GM21825 (cell line): ENCODE results near the gene CACNA1S.

Experiments used
- ATAC-seq: cut with Tn5 transposase; IDR thresholded peaks from one replicate; pipeline ENCODE4 v1.9.1; 2021; ENCODE audit warnings: mild to moderate bottlenecking, moderate library complexity; ENCODE audit not compliant: unreplicated experiment

CACNA1S gene

GRCh38 chr1:201119206-201120197 lies 7.3 kb upstream of the CACNA1S start:
- ATAC-seq: no peak

GRCh38 chr1:201116091-201116490 lies 3.9 kb upstream of the CACNA1S start:
- no peak for ATAC-seq

GRCh38 chr1:201115390-201115937 lies 3.2 kb upstream of the CACNA1S start:
- no peak for ATAC-seq

GRCh38 chr1:201114245-201115131 lies 2.3 kb upstream of the CACNA1S start:
- ATAC-seq: peak; percentile 95

GRCh38 chr1:201113451-201114244 lies 1.4 kb upstream of the CACNA1S start:
- ATAC-seq: no peak

GRCh38 chr1:201112926-201113325 lies 700 bp upstream of the CACNA1S start:
- ATAC-seq: no peak

GRCh38 chr1:201111672-201112071 lies 554 bp downstream of the CACNA1S start:
- no peak for ATAC-seq

- no peak for ATAC-seq
These were observed 1.1 kb downstream of the CACNA1S start for GRCh38 chr1:201111156-201111555.

GRCh38 chr1:201110616-201111015 lies 1.6 kb downstream of the CACNA1S start:
- ATAC-seq: no peak

- no peak for ATAC-seq
These were observed 2.1 kb downstream of the CACNA1S start for GRCh38 chr1:201110138-201110537.

- no peak for ATAC-seq
These were observed 2.6 kb downstream of the CACNA1S start for GRCh38 chr1:201109651-201110050.

- ATAC-seq: no peak
These were observed 3.6 kb downstream of the CACNA1S start for GRCh38 chr1:201108614-201109013.

- ATAC-seq: no peak
These were observed 6.5 kb downstream of the CACNA1S start for GRCh38 chr1:201105688-201106087.

GRCh38 chr1:201104141-201104540 lies 8.1 kb downstream of the CACNA1S start:
- ATAC-seq: no peak

- ATAC-seq: no peak
These were observed 8.6 kb downstream of the CACNA1S start for GRCh38 chr1:201103666-201104065.

GRCh38 chr1:201100169-201100930 lies 11.9 kb downstream of the CACNA1S start:
- ATAC-seq: no peak

- no peak for ATAC-seq
These were observed 13.1 kb downstream of the CACNA1S start for GRCh38 chr1:201098992-201099677.

- ATAC-seq: no peak
These were observed 15.0 kb downstream of the CACNA1S start for GRCh38 chr1:201096977-201097856.
